HCT116 (cell line): ENCODE measurements around the gene TEX26. TPM values are rescaled to one million over a fixed set of nuclear protein-coding genes. Genes with fewer than 3 reads are reported as not detected.

Experiments
- ATAC-seq: fragments of 200-7000 bp; cut with Tn5 transposase; 2 replicates; pipeline ENCODE4 v1.9.1; 2020; ENCODE audit warnings: mild to moderate bottlenecking, moderate library complexity
- BruUV-seq: library from RNA; stranded (reverse); fragments of 400-500 nt; replicated peaks from 2 replicates; lab custom pipeline; 2021; lab: Mats Ljungman, UMichigan
- CTCF ChIA-PET: fragments of 300-600 bp; sonication (Branson Sonifier 250); formaldehyde crosslinking; loops from one replicate; lab custom pipeline; 2021; ENCODE audit warnings: antibody characterized with exemption; lab: Charles Lee
- POLR2A ChIA-PET: fragments of 300-600, 350-600 bp; sonication (Branson Sonifier 250); formaldehyde crosslinking; loops from one replicate; lab custom pipeline; 2021; ENCODE audit warnings: antibody characterized with exemption; lab: Charles Lee
- RAD21 ChIA-PET, 2 experiments: fragments of 300-600 bp; sonication (Branson Sonifier 250); formaldehyde crosslinking; loops; one replicate each; lab custom pipeline; 2023; ENCODE audit warnings: low total read pairs in 2 of 2; ENCODE audit not compliant: uncharacterized antibody in 2 of 2, unreplicated experiment in 2 of 2, low non-redundant PET in 1 of 2; lab: Charles Lee
- DNase-seq: peaks from one replicate; pipeline ENCODE4 v3.0.0-alpha.2; 2010; ENCODE audit warnings: low read depth, low spot score
- H2AFZ ChIP-seq: fragments of 200-600 bp; shearing (Covaris generic), sonication (generic); 2 replicates; pipeline ENCODE4 v1.6.1; 2017; ENCODE audit warnings: low read depth, mixed run types, mixed read lengths, antibody characterized with exemption, low read length; ENCODE audit not compliant: poor library complexity, severe bottlenecking
- H3K27ac ChIP-seq: 2 replicates; pipeline ENCODE4 v1.5.1; 2012; ENCODE audit warnings: low read depth, low read length
- H3K27me3 ChIP-seq: fragments of 200-600 bp; sonication (generic); 2 replicates; pipeline ENCODE4 v1.6.1; 2016; ENCODE audit warnings: mixed run types, low read length, mixed read lengths; ENCODE audit not compliant: insufficient read depth
- H3K36me3 ChIP-seq, 2 experiments: fragments of 200-500 bp in 1 of 2; fragments of 200-600 bp in 1 of 2; sonication (Bioruptor generic) in 1 of 2; sonication (generic) in 1 of 2; 2 replicates each; pipeline versions ENCODE4 v1.5.1 to v1.6.1; 2014 to 2016; ENCODE audit warnings: low read length in 2 of 2, inconsistent platforms in 1 of 2, mixed read lengths in 1 of 2, mixed run types in 1 of 2; ENCODE audit not compliant: insufficient read depth in 2 of 2, control insufficient read depth in 1 of 2
- H3K4me1 ChIP-seq, 2 experiments: fragments of 200-600 bp in 1 of 2; sonication (generic) in 1 of 2; 2 replicates each; pipeline versions ENCODE4 v1.5.1 to v1.6.1; 2012 to 2017; ENCODE audit warnings: low read length in 2 of 2, inconsistent platforms in 1 of 2, mild to moderate bottlenecking in 1 of 2, mixed read lengths in 1 of 2, mixed run types in 1 of 2, moderate library complexity in 1 of 2; ENCODE audit not compliant: insufficient read depth in 2 of 2, control insufficient read depth in 1 of 2
- H3K4me2 ChIP-seq: fragments of 200-600 bp; sonication (generic); 2 replicates; pipeline ENCODE4 v1.6.1; 2017; ENCODE audit warnings: mixed run types, low read length, mixed read lengths
- H3K4me3 ChIP-seq, 2 experiments: fragments of 200-600 bp in 1 of 2; sonication (generic) in 1 of 2; replicated peaks in 1 of 2; 2 replicates each; pipeline ENCODE4 v1.5.1; 2011 to 2016; ENCODE audit warnings: low read length in 2 of 2, control low read depth in 1 of 2, low read depth in 1 of 2, mild to moderate bottlenecking in 1 of 2, mixed read lengths in 1 of 2, mixed run types in 1 of 2
- H3K79me2 ChIP-seq: fragments of 200-600 bp; sonication (generic); 2 replicates; pipeline ENCODE4 v1.6.1; 2017; ENCODE audit warnings: mild to moderate bottlenecking, mixed run types, low read length, moderate library complexity, mixed read lengths; ENCODE audit not compliant: insufficient read depth
- H3K9ac ChIP-seq: fragments of 200-600 bp; sonication (generic); 2 replicates; pipeline ENCODE4 v1.6.1; 2016; ENCODE audit warnings: low read length, mixed read lengths
- H3K9me2 ChIP-seq: fragments of 200-600 bp; sonication (generic), shearing (Covaris generic); 2 replicates; pipeline ENCODE4 v1.6.1; 2017; ENCODE audit warnings: mixed run types, mild to moderate bottlenecking, moderate library complexity; ENCODE audit not compliant: insufficient read depth
- H3K9me3 ChIP-seq, 2 experiments: fragments of 200-500 bp in 1 of 2; fragments of 200-600 bp in 1 of 2; sonication (Bioruptor generic) in 1 of 2; sonication (generic) in 1 of 2; 2 replicates each; pipeline ENCODE4 v1.6.1; 2014 to 2017; ENCODE audit warnings: low read length in 2 of 2, mixed read lengths in 2 of 2, inconsistent platforms in 1 of 2, low read depth in 1 of 2, mild to moderate bottlenecking in 1 of 2, mixed run types in 1 of 2, moderate library complexity in 1 of 2; ENCODE audit not compliant: control insufficient read depth in 1 of 2, insufficient read depth in 1 of 2
- H4K20me1 ChIP-seq: fragments of 200-600 bp; sonication (generic), shearing (Covaris generic); 2 replicates; pipeline ENCODE4 v1.6.1; 2017; ENCODE audit warnings: mixed run types, mild to moderate bottlenecking, moderate library complexity; ENCODE audit not compliant: insufficient read depth
- EGR1 ChIP-seq: IDR thresholded peaks from 2 replicates; pipeline ENCODE4 v1.6.1; 2012; ENCODE audit warnings: low read depth
- EZH2phosphoT487 ChIP-seq: fragments of 200-600 bp; IDR thresholded peaks from 2 replicates; pipeline ENCODE4 v1.6.1; 2018; ENCODE audit warnings: antibody characterized with exemption, borderline replicate concordance
- POLR2AphosphoS5 ChIP-seq: IDR thresholded peaks from 2 replicates; pipeline ENCODE4 v1.6.1; 2011; ENCODE audit warnings: mild to moderate bottlenecking, low read depth, low read length, moderate library complexity
- SIN3A ChIP-seq: IDR thresholded peaks from 2 replicates; pipeline ENCODE4 v1.6.1; 2012; ENCODE audit warnings: low read depth
- SP1 ChIP-seq: IDR thresholded peaks from 2 replicates; pipeline ENCODE4 v1.6.1; 2012; ENCODE audit warnings: low read depth
- TCF7L2 ChIP-seq: IDR thresholded peaks from 2 replicates; pipeline ENCODE4 v1.7.0; 2011; ENCODE audit warnings: borderline replicate concordance, inconsistent platforms; ENCODE audit not compliant: insufficient read depth, insufficient read length; ENCODE audit errors: extremely low read depth
- YY1 ChIP-seq: IDR thresholded peaks from 2 replicates; pipeline ENCODE4 v1.6.1; 2011; ENCODE audit warnings: low read length, low read depth, moderate library complexity, mild to moderate bottlenecking; ENCODE audit not compliant: insufficient replicate concordance; ENCODE audit errors: extremely low read depth
- ZFX ChIP-seq: fragments of 450-650 bp; IDR thresholded peaks from 2 replicates; pipeline ENCODE4 v1.6.1; 2017
- ZNF274 ChIP-seq: fragments of 200-500 bp; sonication (Bioruptor generic); IDR thresholded peaks from 2 replicates; pipeline ENCODE4 v1.6.1; 2014; ENCODE audit warnings: mild to moderate bottlenecking, low read depth, low read length, inconsistent platforms
- intact Hi-C: fragments of 100-400 bp; cut with micrococcal nuclease; formaldehyde crosslinking; loops from 2 replicates; pipeline ENCODE4 v1.10.0; 2022
- total RNA-seq: library from RNA; stranded (reverse); gene quantifications from one replicate; pipeline ENCODE4 v1.2.1, GENCODE V29; 2021; ENCODE audit not compliant: unreplicated experiment
- TF ChIP-seq, protein P1 (sequence below): IDR thresholded peaks from 2 replicates; pipeline ENCODE4 v1.6.1; 2012
- TF ChIP-seq, protein P2 (sequence below): IDR thresholded peaks from 2 replicates; pipeline ENCODE4 v1.6.1; 2012; ENCODE audit warnings: low read depth
- TF ChIP-seq, protein P3 (sequence below): IDR thresholded peaks from 2 replicates; pipeline ENCODE4 v1.6.1; 2012
- TF ChIP-seq, protein P4 (sequence below), 3 experiments: fragments of 200-600 bp in 1 of 3; sonication (generic) in 1 of 3; IDR thresholded peaks in 2 of 3; conservative IDR thresholded peaks in 1 of 3; 2 replicates each; pipeline ENCODE4 v1.5.1; 2012 to 2017; ENCODE audit warnings: low read depth in 2 of 3, low read length in 2 of 3, antibody characterized with exemption in 1 of 3, borderline replicate concordance in 1 of 3, control low read depth in 1 of 3, mild to moderate bottlenecking in 1 of 3, mixed read lengths in 1 of 3, mixed run types in 1 of 3, moderate library complexity in 1 of 3; ENCODE audit not compliant: insufficient read depth in 1 of 3

TEX26 gene
- total RNA-seq, 1 experiment from 2014 or later, result not detected

DNA sequence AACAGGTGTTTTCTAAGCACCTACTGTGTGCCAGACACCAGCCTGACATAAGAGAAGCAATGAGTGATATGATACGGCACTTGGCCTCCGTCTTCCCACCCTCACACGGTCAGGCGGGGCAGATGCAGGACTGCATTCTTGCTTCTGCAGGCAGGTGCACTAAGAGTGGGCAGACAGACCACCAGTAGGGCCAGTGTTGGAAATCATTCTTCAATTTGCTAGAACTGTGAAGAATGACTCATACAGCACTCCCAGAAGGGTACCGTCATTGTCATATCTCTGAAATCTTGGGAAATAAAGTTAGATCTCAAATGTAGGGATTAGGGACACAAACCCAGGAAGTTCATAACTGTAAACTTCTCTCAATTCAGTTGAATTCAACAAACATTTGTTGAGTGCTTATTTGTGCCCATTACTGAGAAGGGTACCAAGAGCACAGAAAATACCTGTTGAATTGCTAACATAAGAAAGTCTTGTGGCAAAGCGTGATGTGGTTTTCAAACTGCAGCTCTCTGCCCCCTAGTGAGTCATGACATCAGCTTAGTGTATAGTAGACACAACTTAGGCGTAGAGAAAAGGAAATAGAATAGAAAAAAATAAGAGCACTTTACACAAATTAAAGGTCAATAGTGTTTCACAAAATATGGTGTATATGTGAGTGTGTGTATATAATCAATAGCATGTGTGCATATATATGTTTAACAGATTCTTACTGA is 76.1 kb downstream of the TEX26 start:
- no peaks in the 10 kb centered on the region for H3K9me2 ChIP-seq
- no peak for TF ChIP-seq EGR1
- TF ChIP-seq SP1, result no peak
- intact Hi-C loops, result no loop called here
- H3K9me3 ChIP-seq, result no peaks in the 10 kb centered on the region
- H3K27me3 ChIP-seq, result no peaks in the 10 kb centered on the region
- no peak overlapping the region for H3K9ac ChIP-seq
- ATAC-seq (no peak), DNase-seq (no peak)
- H2AFZ ChIP-seq, result no peak overlapping the region
- no peaks in the 10 kb centered on the region for H3K36me3 ChIP-seq
- no peak overlapping the region for H3K4me2 ChIP-seq
- CTCF ChIA-PET, result interaction anchor here (1.1 kb wide), 1 partner anchor 36 kb away, joined by 5 read pairs; no protein-coding TSS in a partner anchor
- no peaks in the 10 kb centered on the region for H4K20me1 ChIP-seq
- no peak overlapping the region for H3K27ac ChIP-seq
- POLR2A ChIA-PET, result no interaction called here
- BruUV-seq, result no TSS peak
- no peak overlapping the region for H3K4me3 ChIP-seq
- peaks cover 4 to 5% of the 10 kb centered on the region in 2 experiments; a peak in 1 of 4 replicates for H3K4me1 ChIP-seq
- RAD21 ChIA-PET, result no interaction called here
- H3K79me2 ChIP-seq, result no peaks in the 10 kb centered on the region

DNA sequence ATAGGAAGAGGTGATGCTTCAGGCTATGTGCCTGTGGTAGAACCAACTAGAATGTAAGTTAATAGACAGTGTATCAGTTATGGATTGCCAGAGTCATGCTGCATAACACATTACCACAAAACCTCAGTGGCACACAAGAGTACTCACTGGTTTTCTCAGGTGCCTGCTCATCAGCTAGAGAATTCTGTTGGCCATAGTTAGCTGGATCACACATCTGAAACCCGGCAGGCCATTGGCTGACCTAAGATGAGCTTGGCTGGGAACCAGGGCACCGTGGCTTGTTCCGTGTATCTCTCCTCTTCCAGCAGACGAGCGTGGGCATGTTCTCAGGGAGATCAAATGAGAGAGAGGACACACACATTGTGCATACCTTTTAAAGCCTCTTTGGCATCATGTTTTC is 76.7 kb downstream of the TEX26 start:
- H3K4me1 ChIP-seq, result peaks cover 4 to 5% of the 10 kb centered on the region in 2 experiments; a peak in 1 of 4 replicates
- H2AFZ ChIP-seq, result no peak overlapping the region
- no peaks in the 10 kb centered on the region for H4K20me1 ChIP-seq
- no peaks in the 10 kb centered on the region for H3K27me3 ChIP-seq
- ATAC-seq (no peak), DNase-seq (no peak)
- ChIA-PET RAD21 (no interaction called here), CTCF (interaction anchor here (1.1 kb wide), 1 partner anchor 35 kb away, joined by 5 read pairs; no protein-coding TSS in a partner anchor), POLR2A (no interaction called here)
- H3K36me3 ChIP-seq, result no peaks in the 10 kb centered on the region
- H3K4me2 ChIP-seq, result no peak overlapping the region
- no peaks in the 10 kb centered on the region for H3K9me2 ChIP-seq
- intact Hi-C loops, result no loop called here
- H3K4me3 ChIP-seq, result no peak overlapping the region
- H3K27ac ChIP-seq, result no peak overlapping the region
- H3K9ac ChIP-seq, result no peak overlapping the region
- H3K9me3 ChIP-seq, result no peaks in the 10 kb centered on the region
- BruUV-seq, result no TSS peak
- H3K79me2 ChIP-seq, result no peaks in the 10 kb centered on the region
- no peak for TF ChIP-seq POLR2AphosphoS5
- no peak for TF ChIP-seq TCF7L2
- no peak for TF ChIP-seq ZFX
- TF ChIP-seq, protein P1, sequence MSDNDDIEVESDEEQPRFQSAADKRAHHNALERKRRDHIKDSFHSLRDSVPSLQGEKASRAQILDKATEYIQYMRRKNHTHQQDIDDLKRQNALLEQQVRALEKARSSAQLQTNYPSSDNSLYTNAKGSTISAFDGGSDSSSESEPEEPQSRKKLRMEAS, result no peak
- TF ChIP-seq ZNF274, result no peak
- TF ChIP-seq, protein P2, sequence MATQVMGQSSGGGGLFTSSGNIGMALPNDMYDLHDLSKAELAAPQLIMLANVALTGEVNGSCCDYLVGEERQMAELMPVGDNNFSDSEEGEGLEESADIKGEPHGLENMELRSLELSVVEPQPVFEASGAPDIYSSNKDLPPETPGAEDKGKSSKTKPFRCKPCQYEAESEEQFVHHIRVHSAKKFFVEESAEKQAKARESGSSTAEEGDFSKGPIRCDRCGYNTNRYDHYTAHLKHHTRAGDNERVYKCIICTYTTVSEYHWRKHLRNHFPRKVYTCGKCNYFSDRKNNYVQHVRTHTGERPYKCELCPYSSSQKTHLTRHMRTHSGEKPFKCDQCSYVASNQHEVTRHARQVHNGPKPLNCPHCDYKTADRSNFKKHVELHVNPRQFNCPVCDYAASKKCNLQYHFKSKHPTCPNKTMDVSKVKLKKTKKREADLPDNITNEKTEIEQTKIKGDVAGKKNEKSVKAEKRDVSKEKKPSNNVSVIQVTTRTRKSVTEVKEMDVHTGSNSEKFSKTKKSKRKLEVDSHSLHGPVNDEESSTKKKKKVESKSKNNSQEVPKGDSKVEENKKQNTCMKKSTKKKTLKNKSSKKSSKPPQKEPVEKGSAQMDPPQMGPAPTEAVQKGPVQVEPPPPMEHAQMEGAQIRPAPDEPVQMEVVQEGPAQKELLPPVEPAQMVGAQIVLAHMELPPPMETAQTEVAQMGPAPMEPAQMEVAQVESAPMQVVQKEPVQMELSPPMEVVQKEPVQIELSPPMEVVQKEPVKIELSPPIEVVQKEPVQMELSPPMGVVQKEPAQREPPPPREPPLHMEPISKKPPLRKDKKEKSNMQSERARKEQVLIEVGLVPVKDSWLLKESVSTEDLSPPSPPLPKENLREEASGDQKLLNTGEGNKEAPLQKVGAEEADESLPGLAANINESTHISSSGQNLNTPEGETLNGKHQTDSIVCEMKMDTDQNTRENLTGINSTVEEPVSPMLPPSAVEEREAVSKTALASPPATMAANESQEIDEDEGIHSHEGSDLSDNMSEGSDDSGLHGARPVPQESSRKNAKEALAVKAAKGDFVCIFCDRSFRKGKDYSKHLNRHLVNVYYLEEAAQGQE, result no peak
- TF ChIP-seq, protein P3, sequence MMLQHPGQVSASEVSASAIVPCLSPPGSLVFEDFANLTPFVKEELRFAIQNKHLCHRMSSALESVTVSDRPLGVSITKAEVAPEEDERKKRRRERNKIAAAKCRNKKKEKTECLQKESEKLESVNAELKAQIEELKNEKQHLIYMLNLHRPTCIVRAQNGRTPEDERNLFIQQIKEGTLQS, result no peak
- TF ChIP-seq, protein P4, sequence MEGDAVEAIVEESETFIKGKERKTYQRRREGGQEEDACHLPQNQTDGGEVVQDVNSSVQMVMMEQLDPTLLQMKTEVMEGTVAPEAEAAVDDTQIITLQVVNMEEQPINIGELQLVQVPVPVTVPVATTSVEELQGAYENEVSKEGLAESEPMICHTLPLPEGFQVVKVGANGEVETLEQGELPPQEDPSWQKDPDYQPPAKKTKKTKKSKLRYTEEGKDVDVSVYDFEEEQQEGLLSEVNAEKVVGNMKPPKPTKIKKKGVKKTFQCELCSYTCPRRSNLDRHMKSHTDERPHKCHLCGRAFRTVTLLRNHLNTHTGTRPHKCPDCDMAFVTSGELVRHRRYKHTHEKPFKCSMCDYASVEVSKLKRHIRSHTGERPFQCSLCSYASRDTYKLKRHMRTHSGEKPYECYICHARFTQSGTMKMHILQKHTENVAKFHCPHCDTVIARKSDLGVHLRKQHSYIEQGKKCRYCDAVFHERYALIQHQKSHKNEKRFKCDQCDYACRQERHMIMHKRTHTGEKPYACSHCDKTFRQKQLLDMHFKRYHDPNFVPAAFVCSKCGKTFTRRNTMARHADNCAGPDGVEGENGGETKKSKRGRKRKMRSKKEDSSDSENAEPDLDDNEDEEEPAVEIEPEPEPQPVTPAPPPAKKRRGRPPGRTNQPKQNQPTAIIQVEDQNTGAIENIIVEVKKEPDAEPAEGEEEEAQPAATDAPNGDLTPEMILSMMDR (IDR thresholded peaks at IDR 0.05 in 2 of 3, conservative IDR thresholded peaks at IDR 0.05 in 1 of 3; ENCODE audit: borderline replicate concordance in 1 of 3, insufficient read depth in 1 of 3, low read depth in 2 of 3, low read length in 2 of 3), result no peak
- TF ChIP-seq SP1, result no peak
- no peak for TF ChIP-seq EZH2phosphoT487
- no peak for TF ChIP-seq YY1
- no peak for TF ChIP-seq SIN3A
